Fibroblast of skin of scalp (primary cell): ENCODE measurements around the gene RIC8B. TPM values are rescaled to one million over a fixed set of nuclear protein-coding genes. Genes with fewer than 3 reads are reported as not detected.
"Not testable (repeated sequence)": the region's sequence is repeated elsewhere in the genome, so short reads cannot be mapped to it uniquely, and the experiment has no call there.

ENCODE experiments used
- DNase-seq: peaks from one replicate; pipeline ENCODE4 v3.0.0-alpha.2; 2013
- polyA plus RNA-seq, 2 experiments: library from polyadenylated mRNA; unstranded; fragments of 120-200 nt; gene quantifications; one replicate each; pipeline ENCODE4 v1.2.1, GENCODE V29; 2013; ENCODE audit not compliant: insufficient read length in 2 of 2

Gene RIC8B
- polyA plus RNA-seq (2013, experiment 1 of 2; ENCODE audit: insufficient read length), result 9.3 TPM
- polyA plus RNA-seq (2013, experiment 2 of 2; ENCODE audit: insufficient read length), result 8.6 TPM

DNA sequence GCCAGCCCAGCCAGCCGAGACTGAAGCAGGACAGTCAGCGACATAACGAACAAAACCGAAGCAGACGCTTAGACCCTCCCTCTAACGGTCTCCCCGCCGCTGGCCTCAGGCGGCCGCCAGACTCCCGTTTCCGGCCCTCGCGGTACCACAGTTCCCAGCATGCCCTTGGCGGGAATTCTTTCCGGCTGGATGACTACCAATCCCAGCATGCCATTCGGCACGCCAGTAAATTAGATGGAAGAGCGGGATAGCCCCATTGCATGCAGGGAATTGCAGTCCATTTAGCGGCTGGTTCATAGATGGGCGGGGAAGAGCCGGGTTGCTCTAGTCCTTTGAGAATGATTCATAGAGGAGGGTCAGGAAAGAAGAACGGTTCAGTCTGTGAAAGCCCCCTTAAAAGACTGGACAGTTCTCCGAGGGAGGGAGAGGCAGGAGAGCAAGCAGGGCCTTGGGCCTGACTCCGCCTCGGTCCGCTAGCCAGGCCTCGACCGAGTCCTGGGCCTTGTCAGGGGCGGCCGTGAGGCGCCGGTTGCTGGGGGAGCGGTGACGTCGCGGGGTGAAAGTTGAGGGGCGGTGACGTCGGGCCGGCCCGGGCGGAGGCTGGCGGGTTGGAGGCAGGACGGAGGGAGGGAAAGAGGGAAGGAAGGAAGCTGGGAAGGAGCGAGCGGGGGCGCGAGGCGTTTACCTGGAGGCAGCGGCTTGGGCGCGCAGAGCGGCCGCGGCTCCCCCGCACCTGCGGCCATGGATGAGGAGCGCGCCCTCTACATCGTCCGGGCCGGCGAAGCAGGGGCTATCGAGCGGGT, at the start of gene RIC8B:
Gene RIC8B, plus strand, starts transcription at position 678 of the 803 bp plus-strand sequence. Its CDS starts 64 bp downstream, at position 742.
- peak; percentile 99 for DNase-seq

GRCh38 chr12:106724934-106725333, 49.5 kb upstream of the RIC8B start:
- no peak for DNase-seq

- DNase-seq, result not testable (repeated sequence)
These were observed 47.8 kb upstream of the RIC8B start for GRCh38 chr12:106726603-106727202.

GRCh38 chr12:106729611-106730010, 44.9 kb upstream of the RIC8B start:
- no peak for DNase-seq

DNA sequence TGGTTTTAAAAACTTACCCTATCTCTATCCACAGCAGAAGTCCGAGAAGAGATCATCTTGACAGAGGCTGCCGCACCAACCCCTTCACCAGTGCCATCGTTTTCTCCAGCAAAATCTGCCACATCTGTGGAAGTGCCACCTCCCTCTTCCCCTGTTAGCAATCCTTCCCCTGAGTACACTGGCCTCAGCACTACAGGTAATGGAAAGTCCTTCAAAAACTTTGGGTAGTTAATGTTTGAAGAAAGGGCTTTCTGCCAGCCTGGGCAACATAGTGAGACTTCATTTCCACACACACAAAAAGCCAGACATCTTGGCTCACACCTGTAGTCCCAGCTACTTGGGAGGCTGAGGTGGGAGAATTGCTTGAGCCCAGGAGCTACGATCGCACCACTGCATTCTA, 41.6 kb upstream of the RIC8B start:
- no peak for DNase-seq

DNA sequence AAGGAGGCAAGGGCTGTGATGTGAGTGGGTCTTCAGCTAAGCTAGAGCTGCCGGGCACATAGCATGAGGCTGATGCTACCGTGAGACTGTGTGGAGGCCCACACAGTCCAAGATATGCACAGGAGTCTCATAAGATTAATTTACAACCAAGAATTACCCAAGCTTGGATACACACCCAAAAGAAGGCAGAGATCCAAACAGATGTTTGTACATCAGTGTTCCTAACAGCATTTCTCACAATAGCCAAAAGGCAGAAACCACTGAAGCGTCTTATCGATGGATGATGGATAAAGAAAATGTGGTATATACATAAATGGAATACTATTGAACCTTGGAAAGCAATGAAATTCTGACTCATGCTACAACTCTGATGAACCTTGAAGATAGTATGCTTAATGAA, 40.8 kb upstream of the RIC8B start:
- DNase-seq, result no peak

DNA sequence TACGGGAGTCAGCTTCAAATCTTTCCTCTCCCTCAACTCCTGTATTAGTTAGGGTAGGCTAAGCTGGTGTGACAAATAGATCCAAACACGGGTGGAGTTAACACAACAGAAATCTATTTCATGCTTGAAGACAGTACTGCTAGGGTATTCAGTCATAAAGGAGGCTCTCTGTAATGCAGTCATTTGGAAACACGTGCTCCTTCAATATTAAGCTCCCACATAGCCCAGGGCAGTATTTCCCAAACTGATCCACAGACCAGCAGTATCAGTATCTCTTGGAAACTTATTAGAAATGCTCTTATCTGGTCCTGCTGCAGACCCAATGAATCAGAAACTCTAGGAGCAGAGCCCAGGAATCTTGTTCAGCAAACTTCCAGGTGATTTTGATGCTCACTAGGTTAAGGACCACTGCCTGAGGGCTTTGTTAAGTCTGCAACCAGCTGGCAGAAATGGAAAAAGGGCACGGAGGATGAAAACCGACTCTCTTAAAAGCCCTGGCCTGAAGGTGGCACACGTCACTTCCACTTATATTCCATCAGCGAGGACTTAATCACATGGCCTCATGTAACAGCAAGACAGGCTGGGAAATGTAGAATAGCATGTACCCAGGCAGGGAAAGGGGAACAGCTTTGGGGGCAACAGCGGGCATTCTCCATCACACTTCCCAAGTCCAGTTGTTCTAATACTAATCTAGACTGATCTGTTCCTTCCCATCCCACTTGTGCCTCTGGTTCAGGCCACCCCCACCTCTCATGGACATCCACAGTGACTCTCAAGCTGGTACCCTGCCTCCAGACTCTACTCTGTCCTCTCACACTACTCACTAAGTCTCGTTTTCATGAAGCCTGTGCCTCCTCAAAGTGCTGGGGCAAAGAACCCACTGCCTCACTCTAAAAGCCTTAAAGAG, 38.2 kb upstream of the RIC8B start:
- DNase-seq, result no peak

- no peak for DNase-seq
These were observed 35.2 kb upstream of the RIC8B start for GRCh38 chr12:106739318-106739717.

- no peak for DNase-seq
These were observed 34.5 kb upstream of the RIC8B start for GRCh38 chr12:106739815-106740530.

GRCh38 chr12:106740818-106741217, 33.7 kb upstream of the RIC8B start:
- no peak for DNase-seq

- no peak for DNase-seq
These were observed 33.2 kb upstream of the RIC8B start for GRCh38 chr12:106741247-106741646.

- DNase-seq, result no peak
These were observed 31.1 kb upstream of the RIC8B start for GRCh38 chr12:106743270-106743988.

GRCh38 chr12:106744600-106744999, 29.9 kb upstream of the RIC8B start:
- no peak for DNase-seq

GRCh38 chr12:106745181-106745745, 29.2 kb upstream of the RIC8B start:
- no peak for DNase-seq

DNA sequence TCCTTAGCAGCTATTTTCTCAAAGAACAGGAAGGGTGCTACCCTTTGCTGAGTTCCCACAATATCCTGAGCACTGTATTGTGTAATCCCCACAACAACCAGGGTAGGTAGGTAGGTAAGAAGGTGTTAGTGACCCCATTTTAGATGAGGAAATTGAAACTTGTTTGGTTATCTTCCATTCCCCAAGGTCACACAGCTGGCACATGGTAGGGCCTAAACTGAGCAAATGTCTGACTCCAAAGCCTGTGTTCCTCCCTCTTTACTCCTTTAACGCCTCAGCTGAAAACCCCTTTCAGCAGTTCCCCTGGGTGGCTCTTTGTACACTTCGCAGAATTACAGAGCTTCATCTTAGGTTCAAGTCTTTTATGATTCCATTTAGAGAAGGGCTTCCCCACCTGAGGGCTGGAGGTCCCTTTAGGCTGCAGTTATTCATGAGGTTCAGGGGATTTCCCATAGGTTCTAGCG, 26.5 kb upstream of the RIC8B start:
- no peak for DNase-seq

DNA sequence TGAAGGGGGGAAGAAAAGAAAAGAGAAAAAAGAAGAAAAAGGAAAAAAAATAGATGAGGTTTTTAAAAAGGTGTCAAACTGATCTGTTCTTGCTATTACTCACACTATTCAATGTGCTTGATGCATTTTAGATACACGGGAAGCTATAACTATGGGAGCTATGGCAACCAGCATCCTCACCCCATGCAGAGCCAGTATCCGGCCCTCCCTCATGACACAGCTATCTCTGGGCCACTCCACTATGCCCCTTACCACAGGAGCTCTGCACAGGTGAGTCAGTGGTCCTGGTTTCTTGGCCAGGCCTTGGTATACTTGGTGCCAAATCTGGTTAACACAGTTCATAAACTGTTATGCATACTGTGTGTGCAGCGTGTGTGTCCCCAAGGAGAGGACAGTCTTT, 24.0 kb upstream of the RIC8B start:
- no peak for DNase-seq

GRCh38 chr12:106753526-106753925, 21.0 kb upstream of the RIC8B start:
- DNase-seq, result no peak

DNA sequence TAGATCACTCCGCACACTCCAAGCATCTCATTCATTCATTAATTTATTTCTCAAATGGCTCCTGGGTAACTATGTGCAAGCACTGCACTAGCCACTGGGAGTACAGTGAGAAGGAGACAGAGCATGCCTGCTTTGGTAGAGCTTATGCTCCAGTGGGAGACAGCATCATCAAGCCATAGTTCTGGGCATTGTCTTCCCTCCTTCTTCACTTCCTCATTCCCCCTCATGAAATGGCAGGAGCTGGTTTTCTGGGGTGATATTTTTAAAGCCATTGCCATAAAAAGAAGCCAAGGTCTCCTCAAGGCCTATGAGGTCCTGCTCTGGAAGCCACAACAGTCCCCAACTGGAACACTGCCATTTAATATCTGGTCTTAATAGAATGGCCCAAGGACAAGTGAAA, 20.2 kb upstream of the RIC8B start:
- no peak for DNase-seq

DNA sequence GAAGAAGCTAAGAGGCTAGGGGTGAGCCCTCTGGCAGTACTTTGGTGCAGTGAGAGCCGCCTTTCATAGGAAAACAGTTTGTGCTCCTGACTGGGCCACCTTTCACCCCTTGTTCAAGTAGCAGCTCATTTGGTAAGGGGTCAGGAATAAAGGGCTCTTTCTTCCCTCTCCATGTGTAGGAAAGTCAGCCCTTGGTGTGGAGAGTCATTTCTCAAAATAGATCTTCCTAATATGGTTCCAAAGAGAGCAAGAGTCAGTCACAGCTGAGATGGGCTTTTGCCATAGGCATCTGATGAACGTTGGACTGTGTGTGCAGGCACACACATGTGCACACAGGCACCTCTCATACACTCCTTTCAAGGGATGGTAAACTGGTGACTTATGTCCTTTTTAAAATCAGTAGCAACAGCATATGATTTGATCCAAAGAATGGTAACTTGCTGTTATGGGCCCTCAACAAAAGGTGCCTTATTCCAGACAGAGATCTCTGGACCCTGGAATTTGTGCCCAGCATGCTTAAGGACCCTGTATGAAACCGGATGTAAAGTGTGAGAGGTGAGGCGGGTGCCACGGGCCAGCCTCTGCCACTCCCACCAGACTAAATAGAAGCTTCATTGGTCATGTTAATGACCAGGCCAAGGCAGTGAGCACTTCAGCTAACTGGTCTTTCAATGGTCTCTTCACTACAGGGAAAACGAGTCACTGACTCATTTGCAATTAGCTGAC, 16.7 kb upstream of the RIC8B start:
- no peak for DNase-seq

DNA sequence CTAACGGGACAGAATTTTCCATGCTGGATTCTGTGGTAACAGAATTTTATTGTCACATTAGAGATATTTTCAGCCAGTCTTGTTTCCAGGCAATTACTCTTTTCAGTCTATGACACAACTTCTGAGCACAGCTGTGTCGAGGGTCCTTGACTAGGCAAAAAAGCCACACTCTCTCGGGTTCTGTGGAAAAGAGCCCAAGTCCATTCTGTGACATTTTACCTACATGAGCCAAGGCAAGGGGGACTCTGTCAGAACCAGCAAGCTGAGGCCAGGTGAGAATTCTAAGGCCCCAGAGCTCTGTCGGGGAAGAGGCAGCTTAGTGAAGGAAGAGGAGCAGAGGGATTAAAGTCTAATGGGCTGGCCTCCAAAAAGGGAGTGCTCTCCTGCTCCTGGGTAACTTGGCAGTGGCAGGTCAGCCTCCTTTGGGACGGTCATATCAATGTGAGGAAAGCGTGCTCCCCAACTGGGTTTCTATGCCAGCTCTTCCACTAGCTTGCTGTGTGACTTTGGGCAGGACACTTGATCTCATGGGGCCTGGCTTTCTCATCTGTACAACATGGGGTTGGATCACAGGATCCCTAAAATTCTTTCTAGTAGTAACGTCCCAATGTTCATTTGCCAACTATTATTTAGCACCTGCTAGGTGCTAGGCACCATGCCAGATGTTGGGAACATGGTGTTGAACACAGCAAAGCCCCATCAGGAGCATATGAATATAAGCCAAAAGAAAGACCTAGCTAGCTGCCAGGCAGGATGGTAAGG, 16.0 kb upstream of the RIC8B start:
- DNase-seq, result no peak
